Esophagus squamous epithelium (tissue), 5 donors: Measurements from ENCODE around the gene CPSF3. TPM values are rescaled to one million over a fixed set of nuclear protein-coding genes. Genes with fewer than 3 reads are reported as not detected.

Experiments
- DNase-seq: peaks from one replicate; lab custom pipeline; 2025; lab: John Stamatoyannopoulos, UW
- H3K27ac ChIP-seq, 4 donors: fragments of 200-600 bp; sonication (generic); one replicate each; pipeline ENCODE4 v1.5.1; 2016 to 2019; ENCODE audit warnings: mild to moderate bottlenecking in 1 of 4
- H3K27me3 ChIP-seq, 4 donors: fragments of 200-600 bp; sonication (generic); 1 replicate in 3 of 4; 2 replicates in 1 of 4; pipeline versions ENCODE4 v1.5.1 to v1.6.0; 2017 to 2021; ENCODE audit warnings: antibody characterized with exemption in 1 of 4
- H3K36me3 ChIP-seq, 3 donors: fragments of 200-600 bp; sonication (generic); one replicate each; pipeline ENCODE4 v1.5.1; 2016 to 2019
- H3K4me1 ChIP-seq, 3 donors: fragments of 200-600 bp; sonication (generic); one replicate each; pipeline ENCODE4 v1.5.1; 2017 to 2019
- H3K4me3 ChIP-seq, 4 donors: fragments of 200-600 bp; sonication (generic); 1 replicate in 3 of 4; 2 replicates in 1 of 4; pipeline ENCODE4 v1.5.1; 2016 to 2019; ENCODE audit warnings: mild to moderate bottlenecking in 2 of 4, moderate library complexity in 1 of 4
- H3K9me3 ChIP-seq, 3 donors: fragments of 200-600 bp; sonication (generic); one replicate each; pipeline ENCODE4 v1.5.1; 2016 to 2019
- POLR2A ChIP-seq, 4 donors: fragments of 450-650 bp; IDR thresholded peaks; one replicate each; pipeline ENCODE4 v1.6.1; 2017; ENCODE audit warnings: antibody characterized with exemption in 4 of 4, mild to moderate bottlenecking in 4 of 4, moderate library complexity in 3 of 4
- WGBS, 2 donors: methylation state at CpG; one replicate each; pipeline ENCODE4 v1.1.5; 2018; 5-methylcytosine and 5-hydroxymethylcytosine counted together
- intact Hi-C: fragments of 100-400 bp; cut with DNase I; formaldehyde crosslinking; loops from one replicate; pipeline ENCODE4 v1.15.0; 2022
- total RNA-seq, 4 donors: library from RNA; depleted of rRNA; stranded (reverse); fragments of >200 nt; gene quantifications; one replicate each; pipeline ENCODE4 v1.1.0, GENCODE V29; 2016
- TF ChIP-seq, protein P1 (sequence below), 6 experiments: fragments of 450-650 bp in 4 of 6; fragments of 200-600 bp in 2 of 6; sonication (generic) in 2 of 6; IDR thresholded peaks; one replicate each; pipeline ENCODE4 v1.5.1; 2016 to 2019; ENCODE audit warnings: antibody characterized with exemption in 6 of 6, mild to moderate bottlenecking in 4 of 6, moderate library complexity in 4 of 6
- donor health status: DM: yes; HTN: yes; CAD: no.

The CPSF3 gene
- total RNA-seq, 4 donors from 2014 or later: 20.4 to 27.9 (median 24.0) TPM

DNA sequence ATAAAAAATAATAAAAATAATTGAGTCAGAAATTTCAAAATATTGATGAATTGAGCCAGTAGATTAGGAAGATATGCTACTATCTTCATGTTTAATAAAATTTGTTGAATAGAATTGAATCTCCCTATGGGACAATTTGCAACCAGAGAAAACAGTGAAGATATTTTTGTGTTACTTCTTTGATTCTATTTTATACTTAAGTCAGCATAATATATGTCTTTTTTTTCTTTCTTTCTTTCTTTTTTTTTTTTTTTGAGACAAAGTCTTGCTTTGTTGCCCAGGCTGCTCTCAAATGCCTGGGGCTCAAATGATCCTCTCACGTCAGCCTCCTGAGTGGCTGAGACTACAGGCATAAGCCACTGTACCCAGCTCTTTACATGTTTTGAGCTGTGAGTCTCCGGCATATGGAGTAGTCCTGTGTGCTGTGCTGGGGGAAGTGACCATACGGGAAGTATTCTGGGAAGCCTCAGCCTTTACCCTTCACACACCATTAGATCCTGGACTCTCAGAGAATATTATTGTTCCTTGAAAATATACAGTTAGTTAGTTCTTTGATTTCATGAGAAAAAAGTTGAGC lies 37.1 kb downstream of the CPSF3 start:
- H3K27ac ChIP-seq: no peak overlapping the region
- H3K4me3 ChIP-seq: no peak overlapping the region
- no peak for DNase-seq
- H3K4me1 ChIP-seq: no peaks in the 10 kb centered on the region
- no peaks in the 10 kb centered on the region for H3K9me3 ChIP-seq
- no peak for TF ChIP-seq POLR2A (IDR thresholded peaks at IDR 0.05)
- TF ChIP-seq, protein P1, sequence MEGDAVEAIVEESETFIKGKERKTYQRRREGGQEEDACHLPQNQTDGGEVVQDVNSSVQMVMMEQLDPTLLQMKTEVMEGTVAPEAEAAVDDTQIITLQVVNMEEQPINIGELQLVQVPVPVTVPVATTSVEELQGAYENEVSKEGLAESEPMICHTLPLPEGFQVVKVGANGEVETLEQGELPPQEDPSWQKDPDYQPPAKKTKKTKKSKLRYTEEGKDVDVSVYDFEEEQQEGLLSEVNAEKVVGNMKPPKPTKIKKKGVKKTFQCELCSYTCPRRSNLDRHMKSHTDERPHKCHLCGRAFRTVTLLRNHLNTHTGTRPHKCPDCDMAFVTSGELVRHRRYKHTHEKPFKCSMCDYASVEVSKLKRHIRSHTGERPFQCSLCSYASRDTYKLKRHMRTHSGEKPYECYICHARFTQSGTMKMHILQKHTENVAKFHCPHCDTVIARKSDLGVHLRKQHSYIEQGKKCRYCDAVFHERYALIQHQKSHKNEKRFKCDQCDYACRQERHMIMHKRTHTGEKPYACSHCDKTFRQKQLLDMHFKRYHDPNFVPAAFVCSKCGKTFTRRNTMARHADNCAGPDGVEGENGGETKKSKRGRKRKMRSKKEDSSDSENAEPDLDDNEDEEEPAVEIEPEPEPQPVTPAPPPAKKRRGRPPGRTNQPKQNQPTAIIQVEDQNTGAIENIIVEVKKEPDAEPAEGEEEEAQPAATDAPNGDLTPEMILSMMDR (IDR thresholded peaks at IDR 0.05): no peak
- H3K27me3 ChIP-seq: no peaks in the 10 kb centered on the region
- WGBS, 2 donors: 89 to 92% methylated on average over 3 of the region's 3 CpGs
- intact Hi-C loops: no loop called here
- H3K36me3 ChIP-seq: peaks cover 0 to 91% (median 0%) of the 10 kb centered on the region in 3 donors

DNA sequence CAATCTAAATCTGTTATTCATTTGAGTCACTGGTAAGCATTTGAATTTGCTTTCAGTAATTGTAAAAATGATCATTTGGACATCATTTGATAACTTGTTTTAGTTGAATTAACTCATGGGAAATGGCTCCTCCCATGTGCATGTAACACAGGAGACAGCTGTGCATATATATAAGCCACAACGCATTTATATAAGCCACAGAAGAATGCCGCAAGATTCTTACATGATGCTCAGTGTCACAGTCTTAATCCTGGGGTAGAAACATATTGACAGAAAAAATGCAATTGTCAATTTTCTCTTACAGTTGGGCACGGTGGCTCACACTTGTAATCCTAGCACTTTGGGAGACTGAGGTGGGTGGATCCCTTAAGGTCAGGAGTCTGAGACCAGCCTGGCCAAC lies 37.6 kb downstream of the CPSF3 start:
- no peak for TF ChIP-seq POLR2A (IDR thresholded peaks at IDR 0.05)
- TF ChIP-seq, protein P1 (IDR thresholded peaks at IDR 0.05): no peak
- 85 to 92% methylated on average over 3 of the region's 3 CpGs for WGBS, 2 donors
- DNase-seq: no peak
- peaks cover 0 to 93% (median 0%) of the 10 kb centered on the region in 3 donors for H3K36me3 ChIP-seq
- no peaks in the 10 kb centered on the region for H3K9me3 ChIP-seq
- no peaks in the 10 kb centered on the region for H3K4me1 ChIP-seq
- H3K27me3 ChIP-seq: no peaks in the 10 kb centered on the region
- H3K4me3 ChIP-seq: no peak overlapping the region
- no peak overlapping the region for H3K27ac ChIP-seq
- intact Hi-C loops: no loop called here

DNA sequence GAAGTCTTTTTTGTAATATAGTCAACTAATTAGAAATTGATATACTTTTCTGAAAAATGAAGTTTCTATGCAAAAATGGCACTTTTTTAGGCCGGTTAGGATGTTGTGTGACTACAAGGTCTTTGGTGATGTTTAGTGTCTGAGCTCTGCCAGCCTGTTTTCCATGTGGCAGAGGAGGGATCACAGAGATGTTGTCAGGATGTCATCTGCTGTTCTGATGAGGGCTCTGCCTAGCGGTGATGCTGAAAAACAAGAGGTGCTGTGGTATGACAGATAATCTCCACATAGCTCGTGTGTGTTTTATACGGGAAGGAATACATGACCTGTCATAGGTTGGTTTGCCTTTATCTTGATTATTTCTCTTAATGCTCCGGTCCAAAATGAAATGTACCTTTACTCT lies 38.9 kb downstream of the CPSF3 start:
- 72 to 75% methylated on average over 4 to 5 of the region's 5 CpGs for WGBS, 2 donors
- intact Hi-C loops: no loop called here
- no peaks in the 10 kb centered on the region for H3K27me3 ChIP-seq
- peaks cover 0 to 87% (median 0%) of the 10 kb centered on the region in 3 donors for H3K36me3 ChIP-seq
- H3K9me3 ChIP-seq: no peaks in the 10 kb centered on the region
- H3K27ac ChIP-seq: no peak overlapping the region
- H3K4me3 ChIP-seq: no peak overlapping the region
- no peak for DNase-seq
- no peaks in the 10 kb centered on the region for H3K4me1 ChIP-seq
- TF ChIP-seq, protein P1 (IDR thresholded peaks at IDR 0.05): no peak
- no peak for TF ChIP-seq POLR2A (IDR thresholded peaks at IDR 0.05)

DNA sequence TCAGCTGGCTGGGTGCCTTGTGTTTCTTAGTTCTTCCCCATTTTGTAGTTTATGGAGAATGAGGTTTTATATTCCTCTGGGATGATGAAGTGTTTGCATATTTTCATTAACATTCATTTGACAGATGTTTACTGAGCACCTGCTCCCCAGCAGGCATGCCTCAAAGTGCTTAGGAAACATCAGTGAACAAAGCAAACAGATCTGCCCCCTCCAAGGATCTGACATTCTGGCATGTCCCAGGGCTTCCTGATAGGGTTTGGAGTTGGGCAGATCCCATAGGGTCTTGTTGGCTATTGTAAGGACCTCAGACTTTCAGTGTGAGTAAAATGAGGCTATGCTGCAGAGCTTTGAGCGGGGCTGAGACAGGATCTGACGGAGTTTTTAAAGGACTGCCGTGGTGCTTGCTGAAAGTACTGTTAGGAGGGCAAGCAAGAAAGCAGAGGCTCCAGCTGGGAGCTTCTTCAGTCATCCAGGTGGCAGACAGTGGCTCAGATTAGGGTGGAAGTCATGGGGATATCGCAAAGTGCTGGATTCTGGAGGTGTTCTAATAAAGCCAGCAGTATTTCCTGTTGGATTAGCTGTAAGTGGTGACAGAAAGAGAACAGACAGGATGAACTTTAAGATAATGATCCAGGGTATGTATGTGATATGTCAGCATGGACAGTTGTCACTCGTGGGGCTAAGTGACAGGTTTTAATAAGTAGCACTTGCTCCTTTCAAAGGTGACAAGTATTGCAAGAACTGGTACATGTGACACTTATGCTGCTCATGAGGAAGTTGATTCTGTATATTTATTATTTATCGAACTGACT lies 39.6 kb downstream of the CPSF3 start:
- H3K4me1 ChIP-seq: peaks cover 0 to 7% (median 0%) of the 10 kb centered on the region in 3 donors
- H3K4me3 ChIP-seq: no peak overlapping the region
- peaks cover 0 to 86% (median 0%) of the 10 kb centered on the region in 3 donors for H3K36me3 ChIP-seq
- 79 to 83% methylated on average over 5 to 6 of the region's 6 CpGs for WGBS, 2 donors
- no peak overlapping the region for H3K27ac ChIP-seq
- DNase-seq: no peak
- intact Hi-C loops: no loop called here
- H3K27me3 ChIP-seq: no peaks in the 10 kb centered on the region
- TF ChIP-seq, protein P1 (IDR thresholded peaks at IDR 0.05): no peak
- TF ChIP-seq POLR2A (IDR thresholded peaks at IDR 0.05): no peak
- no peaks in the 10 kb centered on the region for H3K9me3 ChIP-seq

DNA sequence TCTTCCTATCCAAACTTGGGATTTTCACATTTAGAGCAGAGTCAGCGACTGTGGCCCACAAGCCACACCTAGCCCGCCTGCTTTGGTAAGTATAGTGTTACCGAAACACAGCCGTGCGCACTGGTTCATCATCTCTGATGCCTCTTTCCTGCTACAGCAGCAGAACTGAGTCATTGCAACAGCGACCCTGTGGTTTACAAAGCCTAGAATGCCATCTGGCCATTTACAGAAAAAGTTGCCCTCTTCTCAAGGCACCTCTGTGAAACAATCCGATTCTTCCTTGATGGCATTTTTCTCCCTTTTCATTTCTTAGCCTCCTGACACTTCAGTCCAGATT lies 40.2 kb downstream of the CPSF3 start:
- intact Hi-C loops: no loop called here
- TF ChIP-seq, protein P1 (IDR thresholded peaks at IDR 0.05): no peak
- peaks cover 0 to 86% (median 0%) of the 10 kb centered on the region in 3 donors for H3K36me3 ChIP-seq
- H3K4me1 ChIP-seq: peaks cover 0 to 8% (median 0%) of the 10 kb centered on the region in 3 donors
- H3K27me3 ChIP-seq: no peaks in the 10 kb centered on the region
- H3K4me3 ChIP-seq: no peak overlapping the region
- no peaks in the 10 kb centered on the region for H3K9me3 ChIP-seq
- DNase-seq: no peak
- WGBS, 2 donors: 55 to 68% methylated on average over 7 of the region's 7 CpGs
- H3K27ac ChIP-seq: no peak overlapping the region
